H4 (cell line): ENCODE data around the gene NUDT4B. TPM values are rescaled to one million over a fixed set of nuclear protein-coding genes. Genes with fewer than 3 reads are reported as not detected.

Source experiments
- total RNA-seq: library from RNA; depleted of rRNA; stranded (reverse); fragments of >200 nt; shearing (Covaris generic); gene quantifications from 2 replicates; pipeline ENCODE4 v1.2.3, GENCODE V29; 2014; rRNA removed

NUDT4B gene
- total RNA-seq, 1 experiment from 2014 or later, result 12.2 TPM

Other genes with a start within 250 kb of the NUDT4B start
- 7.3 and 8.0 TPM in 2 replicates for gene NBPF14, start 152.8 kb upstream of the NUDT4B start, total RNA-seq
- 6.7 and 9.1 TPM in 2 replicates for gene PDE4DIP, start 95.7 kb downstream of the NUDT4B start, total RNA-seq